ENCODE data around the gene MRTO4. TPM values are rescaled to one million over a fixed set of nuclear protein-coding genes. Genes with fewer than 3 reads are reported as not detected.

The MRTO4 gene
- total and polyA plus RNA-seq, 9 of the 15 experiments (the other 6 are each of a cell fraction or from before 2014, with no cell fraction given), result 62.0 to 173 (median 146) TPM

DNA sequence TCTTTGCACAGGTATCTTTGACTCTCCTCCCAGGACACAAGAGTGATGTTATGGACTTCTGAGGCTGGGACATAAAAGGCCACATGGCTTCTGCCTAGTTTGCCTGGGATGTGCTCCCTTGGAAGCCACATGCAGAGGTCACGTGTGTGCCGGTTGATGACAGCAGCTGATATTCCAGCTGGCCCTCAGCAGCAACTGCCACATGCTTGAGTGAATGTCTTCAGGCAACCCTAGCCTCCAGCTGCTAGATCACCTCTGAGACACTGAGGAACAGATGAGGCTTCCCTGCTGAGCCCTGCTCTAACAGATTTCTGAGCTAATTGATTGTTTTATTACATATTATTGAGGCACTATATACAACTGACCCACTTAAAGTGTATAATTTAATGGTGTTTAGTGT, 48.6 kb downstream of the MRTO4 start (continued):
- TF ChIP-seq HOXB6 (CRISPR knock-in tag; IDR thresholded peaks at IDR 0.05; ENCODE audit: borderline replicate concordance) (no peak), GATAD2A (IDR thresholded peaks at IDR 0.05) (no peak), MCM5 (IDR thresholded peaks at IDR 0.05; ENCODE audit: low read depth) (no peak), DEAF1 (CRISPR knock-in tag; IDR thresholded peaks at IDR 0.05) (no peak), NONO (IDR thresholded peaks at IDR 0.05; ENCODE audit: low read depth in 2 of 2, low read length in 1 of 2) (no peak), HINFP (tag; conservative IDR thresholded peaks at IDR 0.05; ENCODE audit: low read depth) (no peak), SOX6 (IDR thresholded peaks at IDR 0.05) (no peak), MAFK (IDR thresholded peaks at IDR 0.05; ENCODE audit: low read length) (no peak), ETV1 (tag; conservative IDR thresholded peaks at IDR 0.05; ENCODE audit: low read depth) (no peak), RBM39 (optimal IDR thresholded peaks at IDR 0.05; ENCODE audit: low read depth, low read length) (no peak), TRIM28 (IDR thresholded peaks at IDR 0.05) (no peak), CREBBP (IDR thresholded peaks at IDR 0.05; ENCODE audit: low read depth, low read length) (no peak), ZNF121 (CRISPR knock-in tag; conservative IDR thresholded peaks at IDR 0.05) (no peak), ZNF184 (CRISPR knock-in tag; IDR thresholded peaks at IDR 0.05) (no peak), CREB5 (CRISPR knock-in tag; IDR thresholded peaks at IDR 0.05) (no peak), ETV6 (IDR thresholded peaks at IDR 0.05; ENCODE audit: borderline replicate concordance in 1 of 2, low read depth in 2 of 2, low read length in 1 of 2) (no peak), ETV6 (CRISPR knock-in tag; IDR thresholded peaks at IDR 0.05; ENCODE audit: borderline replicate concordance) (no peak), ZNF551 (CRISPR knock-in tag; IDR thresholded peaks at IDR 0.05) (no peak)
- TF ChIP-seq, protein P1, sequence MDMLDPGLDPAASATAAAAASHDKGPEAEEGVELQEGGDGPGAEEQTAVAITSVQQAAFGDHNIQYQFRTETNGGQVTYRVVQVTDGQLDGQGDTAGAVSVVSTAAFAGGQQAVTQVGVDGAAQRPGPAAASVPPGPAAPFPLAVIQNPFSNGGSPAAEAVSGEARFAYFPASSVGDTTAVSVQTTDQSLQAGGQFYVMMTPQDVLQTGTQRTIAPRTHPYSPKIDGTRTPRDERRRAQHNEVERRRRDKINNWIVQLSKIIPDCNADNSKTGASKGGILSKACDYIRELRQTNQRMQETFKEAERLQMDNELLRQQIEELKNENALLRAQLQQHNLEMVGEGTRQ (CRISPR knock-in tag; IDR thresholded peaks at IDR 0.05), result peak; percentile 87
- TF ChIP-seq, protein P2, sequence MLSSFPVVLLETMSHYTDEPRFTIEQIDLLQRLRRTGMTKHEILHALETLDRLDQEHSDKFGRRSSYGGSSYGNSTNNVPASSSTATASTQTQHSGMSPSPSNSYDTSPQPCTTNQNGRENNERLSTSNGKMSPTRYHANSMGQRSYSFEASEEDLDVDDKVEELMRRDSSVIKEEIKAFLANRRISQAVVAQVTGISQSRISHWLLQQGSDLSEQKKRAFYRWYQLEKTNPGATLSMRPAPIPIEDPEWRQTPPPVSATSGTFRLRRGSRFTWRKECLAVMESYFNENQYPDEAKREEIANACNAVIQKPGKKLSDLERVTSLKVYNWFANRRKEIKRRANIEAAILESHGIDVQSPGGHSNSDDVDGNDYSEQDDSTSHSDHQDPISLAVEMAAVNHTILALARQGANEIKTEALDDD (IDR thresholded peaks at IDR 0.05), result no peak
- TF ChIP-seq, protein P3, sequence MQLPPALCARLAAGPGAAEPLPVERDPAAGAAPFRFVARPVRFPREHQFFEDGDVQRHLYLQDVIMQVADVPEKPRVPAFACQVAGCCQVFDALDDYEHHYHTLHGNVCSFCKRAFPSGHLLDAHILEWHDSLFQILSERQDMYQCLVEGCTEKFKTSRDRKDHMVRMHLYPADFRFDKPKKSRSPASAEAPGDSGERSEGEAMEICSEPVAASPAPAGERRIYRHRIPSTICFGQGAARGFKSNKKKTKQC (CRISPR knock-in tag; IDR thresholded peaks at IDR 0.05), result no peak
- TF ChIP-seq, protein P4, sequence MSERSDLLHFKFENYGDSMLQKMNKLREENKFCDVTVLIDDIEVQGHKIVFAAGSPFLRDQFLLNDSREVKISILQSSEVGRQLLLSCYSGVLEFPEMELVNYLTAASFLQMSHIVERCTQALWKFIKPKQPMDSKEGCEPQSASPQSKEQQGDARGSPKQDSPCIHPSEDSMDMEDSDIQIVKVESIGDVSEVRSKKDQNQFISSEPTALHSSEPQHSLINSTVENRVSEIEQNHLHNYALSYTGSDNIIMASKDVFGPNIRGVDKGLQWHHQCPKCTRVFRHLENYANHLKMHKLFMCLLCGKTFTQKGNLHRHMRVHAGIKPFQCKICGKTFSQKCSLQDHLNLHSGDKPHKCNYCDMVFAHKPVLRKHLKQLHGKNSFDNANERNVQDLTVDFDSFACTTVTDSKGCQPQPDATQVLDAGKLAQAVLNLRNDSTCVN (CRISPR knock-in tag; IDR thresholded peaks at IDR 0.05), result no peak

Measured in K562 (cell line).